Kidney (tissue), 14 donors: ENCODE measurements around the gene AURKA. TPM values are rescaled to one million over a fixed set of nuclear protein-coding genes. Genes with fewer than 3 reads are reported as not detected.

Source experiments
- DNase-seq, 5 donors: peaks; one replicate each; pipeline ENCODE4 v3.0.0-alpha.2; 2013 to 2020
- FAIRE-seq: peaks from 2 replicates; lab custom pipeline; 2012; peaks lifted over from hg19 to GRCh38; lab: Jason Lieb, UNC
- H3K27ac ChIP-seq, 2 donors: one replicate each; pipeline ENCODE4 v1.7.0; 2013; ENCODE audit warnings: low read depth in 2 of 2, low read length in 2 of 2, inconsistent platforms in 1 of 2
- H3K27me3 ChIP-seq: one replicate; pipeline ENCODE4 v1.7.1; 2013; ENCODE audit warnings: low read length, inconsistent platforms; ENCODE audit not compliant: control insufficient read depth, insufficient read depth
- H3K36me3 ChIP-seq, 3 donors: one replicate each; pipeline versions ENCODE4 v1.7.0 to v1.7.1; 2013; ENCODE audit warnings: low read length in 3 of 3, control low read depth in 1 of 3, inconsistent platforms in 1 of 3; ENCODE audit not compliant: insufficient read depth in 3 of 3, control insufficient read depth in 2 of 3
- H3K4me1 ChIP-seq, 3 donors: one replicate each; pipeline versions ENCODE4 v1.7.0 to v1.7.1; 2013; ENCODE audit warnings: low read length in 3 of 3, inconsistent platforms in 1 of 3, low read depth in 1 of 3; ENCODE audit not compliant: control insufficient read depth in 2 of 3, insufficient read depth in 2 of 3
- H3K4me3 ChIP-seq, 3 donors: one replicate each; pipeline versions ENCODE4 v1.7.0 to v1.8.1; 2013; ENCODE audit warnings: low read length in 3 of 3, control low read depth in 1 of 3, inconsistent platforms in 1 of 3
- H3K9ac ChIP-seq, 3 donors: one replicate each; pipeline versions ENCODE4 v1.7.0 to v1.7.1; 2013; ENCODE audit warnings: low read length in 3 of 3, control low read depth in 1 of 3, inconsistent platforms in 1 of 3
- H3K9me3 ChIP-seq, 3 donors: one replicate each; pipeline versions ENCODE4 v1.7.0 to v1.7.1; 2013; ENCODE audit warnings: low read length in 3 of 3, control low read depth in 1 of 3, inconsistent platforms in 1 of 3; ENCODE audit not compliant: control insufficient read depth in 2 of 3, insufficient read depth in 1 of 3
- CTCF ChIP-seq: IDR thresholded peaks from 3 replicates; pipeline ENCODE4 v1.5.1; 2012; ENCODE audit warnings: mild to moderate bottlenecking, moderate library complexity, borderline replicate concordance; ENCODE audit not compliant: insufficient read depth; ENCODE audit errors: extremely low read depth
- intact Hi-C: fragments of 100-400 bp; cut with DNase I; formaldehyde crosslinking; loops from one replicate; pipeline ENCODE4 v1.11.1; 2022
- polyA plus RNA-seq: library from polyadenylated mRNA; stranded (reverse); fragments of 350-450 nt; fragmentation: Illumina TruSeq; extraction: RNeasy Lipid Tissue Mini Kit (QIAGEN cat#74804); gene quantifications from one replicate; pipeline ENCODE4 v1.2.3, GENCODE V29; 2014; ENCODE audit warnings: low read depth, low replicate concordance; ENCODE audit not compliant: insufficient read depth
- total RNA-seq: library from RNA; stranded (reverse); fragmentation: NEBNext Ultra II Directional; extraction: Animal tissue kit (Norgen Biotek cat#: 25700); gene quantifications from one replicate; pipeline ENCODE4 v1.2.1, GENCODE V29; 2021
- donor health status: control.
- donor health status: control.
- donor health status: control.
- donor health status: control.
- donor health status: control.
- donor health status: DM: yes; HTN: yes; CAD: no.
- donor health status: Normal renal cell carcinoma (clear cell type).

The AURKA gene
- total and polyA plus RNA-seq, 2 donors from 2014 or later, result 2.7 to 3.3 TPM

GRCh38 chr20:56328861-56329260 is 63.2 kb downstream of the AURKA start:
- H3K27ac ChIP-seq, result no peak overlapping the region
- no peaks in the 10 kb centered on the region for H3K27me3 ChIP-seq
- H3K4me3 ChIP-seq, result no peak overlapping the region
- intact Hi-C loops, result no loop called here
- no peaks in the 10 kb centered on the region for H3K36me3 ChIP-seq
- no peaks in the 10 kb centered on the region for H3K4me1 ChIP-seq
- H3K9ac ChIP-seq, result no peak overlapping the region
- no peak for TF ChIP-seq CTCF
- no peak for FAIRE-seq
- no peaks in the 10 kb centered on the region for H3K9me3 ChIP-seq
- peak in 3 of 5 donors; percentile 75 to 84 (median 76) for DNase-seq

- FAIRE-seq (no peak), DNase-seq (no peak)
- intact Hi-C loops, result no loop called here
- H3K27me3 ChIP-seq, result no peaks in the 10 kb centered on the region
- no peak overlapping the region for H3K9ac ChIP-seq
- H3K27ac ChIP-seq, result no peak overlapping the region
- no peaks in the 10 kb centered on the region for H3K36me3 ChIP-seq
- H3K4me3 ChIP-seq, result no peak overlapping the region
- no peaks in the 10 kb centered on the region for H3K4me1 ChIP-seq
- H3K9me3 ChIP-seq, result no peaks in the 10 kb centered on the region
- no peak for TF ChIP-seq CTCF
These were observed 67.2 kb downstream of the AURKA start for GRCh38 chr20:56324806-56325205.

GRCh38 chr20:56323656-56324055 is 68.4 kb downstream of the AURKA start:
- intact Hi-C loops, result no loop called here
- no peaks in the 10 kb centered on the region for H3K4me1 ChIP-seq
- no peak overlapping the region for H3K27ac ChIP-seq
- H3K9ac ChIP-seq, result no peak overlapping the region
- DNase-seq (no peak), FAIRE-seq (no peak)
- H3K4me3 ChIP-seq, result no peak overlapping the region
- H3K36me3 ChIP-seq, result no peaks in the 10 kb centered on the region
- H3K9me3 ChIP-seq, result no peaks in the 10 kb centered on the region
- no peak for TF ChIP-seq CTCF
- no peaks in the 10 kb centered on the region for H3K27me3 ChIP-seq

- no peaks in the 10 kb centered on the region for H3K27me3 ChIP-seq
- no peaks in the 10 kb centered on the region for H3K9me3 ChIP-seq
- intact Hi-C loops, result no loop called here
- DNase-seq (no peak), FAIRE-seq (no peak)
- H3K27ac ChIP-seq, result no peak overlapping the region
- H3K4me3 ChIP-seq, result no peak overlapping the region
- H3K9ac ChIP-seq, result no peak overlapping the region
- H3K36me3 ChIP-seq, result no peaks in the 10 kb centered on the region
- no peak for TF ChIP-seq CTCF
- no peaks in the 10 kb centered on the region for H3K4me1 ChIP-seq
These were observed 68.8 kb downstream of the AURKA start for GRCh38 chr20:56323206-56323605.
